ENCODE data around the gene HRK.

HRK gene

DNA sequence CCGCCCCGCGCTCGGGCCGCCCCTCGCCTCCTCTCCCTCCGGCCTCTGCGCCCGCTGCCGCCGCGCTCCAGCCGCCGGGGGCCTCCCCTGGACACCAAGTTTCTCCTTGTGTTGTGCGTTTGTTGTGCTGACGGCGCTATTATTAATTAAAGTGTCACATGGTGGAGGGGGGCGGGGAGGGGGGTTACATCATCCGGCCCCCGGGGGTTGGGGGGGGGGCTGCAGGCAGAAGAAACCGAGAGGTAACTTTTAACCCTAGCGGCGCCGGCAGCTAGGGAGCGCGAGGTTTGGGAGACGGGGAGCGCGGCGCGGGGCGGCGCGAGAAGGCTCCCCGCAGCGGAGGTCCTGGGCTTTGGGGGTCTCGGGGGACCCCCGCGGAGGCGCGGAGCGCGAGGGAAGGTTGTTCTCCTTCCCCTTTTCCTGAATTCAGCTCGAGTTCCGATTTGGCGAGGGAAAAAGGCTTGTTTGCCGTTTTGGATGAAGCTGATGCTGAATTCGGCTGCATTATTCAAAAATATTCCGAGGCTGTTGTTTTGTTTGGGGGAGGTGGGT lies at the start of gene HRK:
Gene HRK, minus strand, starts transcription at position 117 of the 552 bp plus-strand sequence. CDS start 134 bp downstream, outside the sequence.
- H3K27me3 Mint-ChIP-seq, result peaks cover 46% of the 10 kb centered on the region
- H3K27ac Mint-ChIP-seq, result no peak within 1 kb of the TSS
- peaks cover 36% of the 10 kb centered on the region for H3K4me1 Mint-ChIP-seq
- peak within 1 kb of the TSS; percentile 86 for H3K4me3 Mint-ChIP-seq
- no peaks in the 10 kb centered on the region for H3K9me3 Mint-ChIP-seq
- no peaks in the 10 kb centered on the region for H3K36me3 Mint-ChIP-seq

DNA sequence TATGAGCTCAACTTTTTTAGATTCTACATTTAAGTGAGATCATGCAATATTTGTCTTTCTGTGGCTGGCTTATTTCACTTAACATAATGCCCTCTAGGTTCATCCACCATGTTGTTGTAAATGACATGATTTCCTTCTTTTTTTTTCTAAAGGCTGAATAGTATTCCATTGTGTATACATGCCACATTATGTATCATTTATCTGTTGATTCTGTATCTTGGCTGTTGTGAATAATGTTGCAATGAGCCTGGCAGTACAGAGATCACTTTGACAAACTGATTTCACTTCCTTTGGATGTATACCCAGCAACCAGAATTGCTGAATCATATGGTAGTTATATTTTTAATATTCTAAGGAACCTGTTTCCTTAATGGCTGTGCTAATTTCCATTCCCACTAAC lies 48.6 kb upstream of the HRK start:
- Mint-ChIP-seq H3K4me1 (peaks cover 57% of the 10 kb centered on the region), H3K4me3 (no peak overlapping the region), H3K36me3 (peaks cover 32% of the 10 kb centered on the region), H3K27ac (no peak overlapping the region), H3K9me3 (no peaks in the 10 kb centered on the region), H3K27me3 (no peaks in the 10 kb centered on the region)

DNA sequence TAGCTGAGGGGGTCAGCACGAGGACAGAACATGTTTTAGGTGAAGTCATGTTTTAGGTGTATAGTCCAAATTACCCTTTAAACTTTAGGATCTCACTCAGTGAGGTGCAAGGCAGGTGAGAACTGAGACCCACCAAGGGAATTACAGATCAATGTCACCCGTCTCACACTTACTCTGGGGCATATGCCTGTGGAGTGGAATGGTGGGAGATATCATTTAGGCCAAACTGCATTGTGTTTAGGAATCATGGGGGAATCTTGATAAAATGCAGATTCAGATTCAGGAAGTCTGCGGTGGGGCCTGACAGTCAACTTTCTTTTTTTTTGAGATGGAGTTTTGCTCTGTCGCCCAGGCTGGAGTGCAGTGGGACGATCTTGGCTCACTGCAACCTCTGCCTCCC lies 47.3 kb upstream of the HRK start:
- H3K4me3 Mint-ChIP-seq, result no peak overlapping the region
- H3K4me1 Mint-ChIP-seq, result peaks cover 62% of the 10 kb centered on the region
- H3K27ac Mint-ChIP-seq, result no peak overlapping the region
- H3K9me3 Mint-ChIP-seq, result no peaks in the 10 kb centered on the region
- peaks cover 27% of the 10 kb centered on the region for H3K36me3 Mint-ChIP-seq
- H3K27me3 Mint-ChIP-seq, result no peaks in the 10 kb centered on the region

DNA sequence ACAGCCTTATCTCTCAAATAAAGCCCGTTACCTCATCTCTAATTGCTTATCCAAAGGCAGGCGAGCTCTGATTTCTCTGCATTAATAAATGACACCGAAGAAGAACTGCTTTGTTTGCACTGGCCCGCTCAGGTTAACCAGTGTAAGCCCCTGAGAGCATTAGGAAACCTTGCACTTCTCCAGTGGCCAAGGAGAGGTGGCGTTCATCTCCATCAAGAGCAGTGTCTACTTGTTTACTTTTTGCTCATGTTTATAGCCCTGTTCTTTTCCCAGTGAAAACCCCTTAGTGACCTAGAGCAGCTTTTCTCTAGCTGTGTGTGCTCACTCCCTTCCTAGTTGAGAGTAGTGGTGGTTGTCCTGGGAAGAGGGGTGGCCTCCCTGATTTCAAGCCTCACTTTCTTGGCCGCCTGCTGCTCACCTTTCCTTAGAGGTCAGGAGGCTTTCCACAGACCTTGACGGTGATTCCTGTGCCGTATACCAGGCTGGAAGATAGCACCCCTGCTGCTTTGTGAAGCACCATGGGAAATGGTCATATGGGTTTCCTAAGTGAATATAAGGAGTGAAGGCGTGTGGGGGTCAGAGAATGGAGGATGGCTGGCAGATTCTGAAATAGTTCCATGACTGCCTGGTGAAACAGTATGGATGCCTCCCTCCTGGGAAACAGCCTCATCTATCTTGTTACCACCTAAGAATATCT lies 46.2 kb upstream of the HRK start:
- peaks cover 25% of the 10 kb centered on the region for H3K36me3 Mint-ChIP-seq
- H3K4me1 Mint-ChIP-seq, result peaks cover 64% of the 10 kb centered on the region

DNA sequence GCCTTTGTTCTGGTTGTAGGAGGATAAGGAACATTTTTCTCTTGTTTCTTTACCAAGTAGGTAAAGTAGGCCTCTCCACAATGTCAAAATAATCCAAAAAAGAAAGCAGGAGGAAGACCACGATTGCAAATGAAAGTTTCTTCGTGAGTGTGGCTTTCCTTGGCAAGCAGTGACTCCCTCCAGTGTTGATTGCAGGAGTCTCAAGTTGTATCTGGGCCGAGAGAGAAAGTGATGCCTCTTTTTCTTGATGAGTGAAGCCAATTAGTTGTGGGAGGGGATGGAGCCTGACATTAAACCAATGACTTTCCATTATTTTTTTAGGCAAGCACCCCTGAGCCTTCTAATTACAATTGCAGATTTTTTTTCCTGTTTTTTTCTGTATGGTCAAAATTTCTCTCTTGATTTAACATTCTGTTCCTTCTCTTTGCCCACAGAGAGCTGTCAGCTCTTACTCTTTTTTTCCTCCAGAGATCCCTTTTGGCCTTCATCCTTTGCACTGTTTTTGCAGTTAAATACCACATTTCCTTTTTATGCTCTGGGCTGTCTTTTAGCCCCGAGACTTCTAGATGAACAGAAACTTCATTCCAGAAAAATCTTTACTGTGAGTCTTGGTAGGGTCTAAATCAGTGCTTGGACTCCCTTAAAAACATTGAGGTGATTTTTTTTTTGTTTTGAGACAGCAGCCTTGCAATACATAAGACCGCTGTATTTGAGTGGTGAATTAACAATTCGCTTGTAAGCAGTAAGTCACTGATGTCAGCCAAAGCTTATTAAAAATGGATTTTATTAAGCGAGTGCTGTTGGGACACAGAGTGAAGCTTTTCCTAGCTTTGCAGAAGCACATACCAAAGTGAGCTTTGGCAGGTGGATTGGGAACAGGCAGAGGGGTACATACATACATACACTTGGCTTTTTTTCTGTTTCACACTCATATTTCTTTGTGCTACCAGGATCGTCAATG lies 45.3 kb upstream of the HRK start:
- no peak overlapping the region for H3K27ac Mint-ChIP-seq
- H3K4me3 Mint-ChIP-seq, result peak overlapping the region; percentile 57
- H3K36me3 Mint-ChIP-seq, result peaks cover 22% of the 10 kb centered on the region

More for the DNA sequence above, 46.2 kb upstream of the HRK start:
- H3K4me3 Mint-ChIP-seq, result no peak overlapping the region
- no peaks in the 10 kb centered on the region for H3K9me3 Mint-ChIP-seq
- H3K27ac Mint-ChIP-seq, result no peak overlapping the region
- no peaks in the 10 kb centered on the region for H3K27me3 Mint-ChIP-seq

DNA sequence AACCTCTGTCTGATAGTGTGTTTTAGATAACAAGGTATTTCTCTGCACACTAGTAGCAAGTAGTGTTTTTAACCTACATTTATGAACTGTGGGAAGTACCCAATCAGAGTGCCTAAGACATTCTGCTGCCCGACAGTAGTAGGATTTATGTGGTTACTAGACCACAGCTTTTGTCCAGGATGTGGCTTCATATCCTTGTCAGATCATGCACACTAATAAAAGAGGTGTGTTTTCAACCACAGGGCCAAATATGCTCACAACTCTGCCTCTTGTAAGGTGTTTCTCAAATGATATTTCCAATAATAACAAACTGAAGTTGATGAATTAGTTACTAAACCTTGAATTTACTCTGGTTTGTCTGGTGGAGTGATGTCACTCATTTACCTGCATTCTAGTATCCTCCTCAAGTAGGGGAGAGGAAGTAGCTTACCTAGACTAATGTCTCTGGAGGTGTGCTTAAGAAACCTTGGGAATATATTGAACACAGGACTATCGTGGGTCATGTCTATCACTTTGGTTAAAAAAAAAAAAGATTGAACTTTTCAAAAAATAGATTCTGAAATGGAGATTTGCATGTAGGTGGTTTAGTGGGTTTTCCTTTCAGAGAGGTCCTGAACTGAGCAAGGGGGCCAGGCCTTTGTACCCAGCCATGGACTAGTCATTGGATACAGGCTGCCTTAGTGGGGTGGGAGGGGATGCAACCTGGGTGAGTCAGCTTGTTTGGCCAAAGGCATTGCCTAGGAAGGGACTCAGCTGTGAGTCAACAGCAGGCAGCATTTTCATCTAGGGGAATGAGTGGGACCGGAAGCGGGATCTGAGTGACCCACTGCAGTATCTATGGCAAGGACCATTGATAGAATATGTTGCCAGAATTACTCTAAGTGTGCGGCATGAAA lies 43.6 kb upstream of the HRK start:
- Mint-ChIP-seq H3K27me3 (no peaks in the 10 kb centered on the region), H3K4me1 (peaks cover 70% of the 10 kb centered on the region), H3K27ac (peak overlapping the region; percentile 81), H3K36me3 (peaks cover 19% of the 10 kb centered on the region), H3K4me3 (peak overlapping the region; percentile 72), H3K9me3 (no peaks in the 10 kb centered on the region)

More for the DNA sequence above, 45.3 kb upstream of the HRK start:
- H3K9me3 Mint-ChIP-seq, result no peaks in the 10 kb centered on the region
- no peaks in the 10 kb centered on the region for H3K27me3 Mint-ChIP-seq
- peaks cover 65% of the 10 kb centered on the region for H3K4me1 Mint-ChIP-seq

DNA sequence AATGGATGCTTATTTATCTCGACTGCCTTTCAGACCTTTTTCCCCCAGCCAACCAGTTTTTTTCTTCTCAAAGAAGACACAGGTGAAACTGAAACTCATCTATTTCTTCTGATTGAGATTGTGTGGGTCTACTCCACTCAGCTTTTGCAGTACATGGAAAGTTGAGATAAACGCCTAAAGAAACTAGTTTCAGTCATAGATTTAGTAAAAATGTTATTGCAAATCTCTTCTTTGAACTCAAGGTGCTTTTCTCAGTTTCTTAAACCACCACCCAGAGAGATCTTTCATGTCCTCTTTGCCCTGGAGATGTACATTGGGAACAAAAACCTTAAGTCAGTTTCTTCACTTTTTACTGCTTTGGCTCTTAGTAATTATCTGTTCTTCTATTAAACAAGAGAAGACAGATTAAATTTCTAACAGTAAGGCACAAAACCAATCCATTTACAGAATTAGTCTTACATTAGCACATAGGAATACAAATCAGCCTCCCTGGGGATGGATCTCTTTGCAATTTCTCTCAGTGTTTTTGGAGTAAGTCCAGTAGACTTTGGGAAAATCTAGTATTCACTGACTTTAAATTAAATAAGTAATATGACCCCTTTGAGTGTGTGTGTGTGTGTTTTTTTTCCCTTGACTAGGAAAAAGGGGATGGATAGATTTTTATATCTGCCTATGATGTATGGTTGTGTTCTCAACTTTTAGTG lies 41.1 kb upstream of the HRK start:
- peak overlapping the region; percentile 89 for H3K27ac Mint-ChIP-seq
- peak overlapping the region; percentile 63 for H3K4me3 Mint-ChIP-seq
- no peaks in the 10 kb centered on the region for H3K27me3 Mint-ChIP-seq
- H3K9me3 Mint-ChIP-seq, result no peaks in the 10 kb centered on the region
- H3K36me3 Mint-ChIP-seq, result peaks cover 8% of the 10 kb centered on the region
- H3K4me1 Mint-ChIP-seq, result peaks cover 91% of the 10 kb centered on the region

DNA sequence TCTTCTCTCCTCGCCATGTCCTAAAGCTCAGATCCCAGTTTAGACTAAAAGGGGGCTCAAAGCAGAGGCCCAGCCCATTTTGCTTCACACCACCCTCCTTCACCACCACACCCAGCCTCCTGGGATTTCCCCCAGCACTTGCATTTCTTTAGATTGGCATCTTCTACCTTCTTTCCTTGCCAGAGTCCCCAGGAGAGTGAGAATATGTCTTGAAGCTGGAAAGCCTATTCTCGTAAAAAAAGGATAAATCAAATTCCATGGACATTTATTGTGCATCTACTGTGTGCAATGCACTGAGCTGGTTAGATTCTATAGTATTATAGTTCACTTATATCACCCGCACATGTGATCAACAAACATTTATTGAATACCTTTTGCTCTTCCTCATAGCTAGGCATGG lies 39.7 kb upstream of the HRK start:
- peak overlapping the region; percentile 36 for H3K4me3 Mint-ChIP-seq
- no peaks in the 10 kb centered on the region for H3K9me3 Mint-ChIP-seq
- peaks cover 91% of the 10 kb centered on the region for H3K4me1 Mint-ChIP-seq
- H3K36me3 Mint-ChIP-seq, result peaks cover 6% of the 10 kb centered on the region
- no peaks in the 10 kb centered on the region for H3K27me3 Mint-ChIP-seq
- no peak overlapping the region for H3K27ac Mint-ChIP-seq

DNA sequence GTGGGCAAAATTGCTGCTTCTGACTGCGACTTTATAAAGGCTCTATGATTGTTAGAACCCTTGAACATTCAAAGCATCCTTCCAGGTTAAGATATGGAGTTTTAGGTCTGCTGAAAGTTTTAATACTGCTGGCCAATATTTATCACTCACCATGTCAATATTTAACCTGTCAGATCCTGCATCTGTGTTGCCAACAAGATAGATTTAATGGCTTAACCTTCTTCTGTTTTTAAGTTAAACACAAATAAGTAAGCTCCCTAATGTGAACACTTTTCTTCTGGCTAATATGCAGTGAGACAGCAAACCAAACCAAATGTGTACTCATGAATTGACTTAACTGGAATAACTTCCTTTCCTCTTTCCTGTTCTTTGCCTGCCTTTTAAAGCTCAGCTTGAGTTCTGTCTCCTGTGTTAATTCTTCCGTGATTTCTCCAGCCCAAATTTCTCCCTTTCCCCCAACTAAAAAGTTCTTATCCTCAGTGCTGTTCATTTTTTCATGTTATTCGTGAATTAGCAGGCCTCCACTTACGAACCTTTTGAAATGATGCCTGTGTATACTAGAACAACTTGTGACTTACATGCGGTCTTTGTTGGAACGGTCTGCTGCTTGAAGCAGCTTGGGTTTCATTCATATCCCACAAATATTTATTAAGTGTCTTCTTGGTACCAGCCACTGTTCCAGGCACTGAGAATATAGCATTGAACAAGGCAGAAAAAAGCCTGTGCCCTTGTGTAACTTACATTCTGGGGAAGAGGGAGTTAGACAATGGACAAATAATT lies 38.7 kb upstream of the HRK start:
- Mint-ChIP-seq H3K27ac (peak overlapping the region; percentile 11), H3K4me1 (peaks cover 88% of the 10 kb centered on the region), H3K36me3 (peaks cover 6% of the 10 kb centered on the region), H3K27me3 (no peaks in the 10 kb centered on the region), H3K4me3 (no peak overlapping the region), H3K9me3 (no peaks in the 10 kb centered on the region)

DNA sequence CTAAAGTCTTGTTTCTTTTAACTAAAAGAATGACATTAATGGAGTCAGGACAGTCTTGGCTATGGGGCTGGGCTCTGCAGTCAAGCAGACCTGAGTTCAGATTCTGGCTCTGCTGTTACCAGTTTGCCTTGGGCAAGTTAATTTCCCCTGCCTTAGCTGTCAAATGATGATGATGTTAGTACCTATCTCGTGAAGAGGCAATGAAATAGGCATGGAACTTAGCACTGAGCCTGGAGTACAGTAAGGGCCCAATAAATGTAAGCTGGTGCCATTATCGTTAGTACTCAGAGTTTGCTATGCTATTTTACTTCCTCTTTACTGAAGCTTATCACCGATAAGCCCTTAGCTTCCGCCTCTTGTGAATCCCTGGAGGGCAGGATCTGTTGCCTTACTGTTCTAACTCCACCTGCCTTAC lies 38.0 kb upstream of the HRK start:
- Mint-ChIP-seq H3K36me3 (peaks cover 6% of the 10 kb centered on the region), H3K4me3 (no peak overlapping the region), H3K9me3 (no peaks in the 10 kb centered on the region), H3K4me1 (peaks cover 84% of the 10 kb centered on the region), H3K27me3 (no peaks in the 10 kb centered on the region), H3K27ac (peak overlapping the region; percentile 11)

DNA sequence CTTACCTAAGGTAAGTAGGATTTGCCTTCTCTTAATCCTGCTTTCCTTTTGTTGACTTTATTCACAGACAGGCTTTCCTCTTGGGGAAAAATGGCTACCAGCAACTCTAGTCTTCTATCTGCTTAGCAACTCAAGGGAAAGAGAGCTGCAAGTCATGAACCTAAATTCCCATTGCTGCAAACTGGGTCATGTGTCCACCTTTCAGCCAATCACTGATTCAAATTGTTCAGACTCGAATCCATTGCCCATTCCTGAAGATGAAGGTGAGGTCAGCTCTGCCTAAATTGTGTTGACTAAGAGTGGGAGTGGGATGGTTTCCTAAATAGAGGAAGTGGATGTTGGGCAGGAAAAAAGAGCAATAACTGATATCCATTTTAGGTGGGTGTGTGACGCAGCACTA lies 37.2 kb upstream of the HRK start:
- H3K27ac Mint-ChIP-seq, result no peak overlapping the region
- H3K4me3 Mint-ChIP-seq, result no peak overlapping the region
- H3K9me3 Mint-ChIP-seq, result no peaks in the 10 kb centered on the region
- peaks cover 83% of the 10 kb centered on the region for H3K4me1 Mint-ChIP-seq
- peaks cover 6% of the 10 kb centered on the region for H3K36me3 Mint-ChIP-seq
- no peaks in the 10 kb centered on the region for H3K27me3 Mint-ChIP-seq

DNA sequence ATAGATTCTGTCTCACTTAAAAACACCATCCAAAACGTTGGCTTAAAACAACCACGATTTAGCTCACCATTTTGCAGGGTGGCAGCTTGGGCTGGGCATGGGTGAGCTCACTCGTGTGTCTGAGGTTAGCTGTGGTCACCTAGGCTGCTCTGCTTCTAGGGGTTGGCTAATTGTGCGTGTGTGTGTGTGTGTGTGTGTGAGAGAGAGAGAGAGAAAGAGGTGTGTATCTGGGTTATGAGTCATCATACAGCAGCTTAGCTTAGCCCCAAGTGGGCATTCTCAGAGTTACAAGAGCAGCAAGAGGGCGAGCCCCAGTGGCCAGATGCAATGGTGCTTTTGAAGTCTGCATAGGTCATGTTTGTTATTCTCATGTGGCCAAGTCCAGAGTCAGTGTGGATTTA lies 35.5 kb upstream of the HRK start:
- Mint-ChIP-seq H3K27ac (peak overlapping the region; percentile 48), H3K9me3 (no peaks in the 10 kb centered on the region), H3K27me3 (no peaks in the 10 kb centered on the region), H3K36me3 (peaks cover 6% of the 10 kb centered on the region), H3K4me1 (peaks cover 86% of the 10 kb centered on the region), H3K4me3 (no peak overlapping the region)

DNA sequence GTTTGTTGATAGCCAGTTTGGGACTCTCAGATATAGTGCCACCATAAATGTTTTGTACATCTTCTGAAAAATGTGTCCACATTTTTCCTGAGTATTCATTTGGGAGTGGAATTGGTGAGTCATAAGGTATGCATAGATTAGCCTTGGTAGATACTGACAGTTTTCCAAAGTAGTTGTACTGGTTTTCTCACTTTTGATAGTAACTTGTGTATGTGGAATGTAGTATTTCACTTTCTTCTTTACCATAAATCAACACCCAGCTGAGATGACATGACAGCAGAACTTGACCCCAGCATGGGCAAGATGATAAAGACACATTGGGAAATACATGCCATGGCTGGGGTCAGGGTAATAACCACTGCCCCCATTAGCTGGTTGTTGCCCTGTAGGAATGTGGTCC lies 34.9 kb upstream of the HRK start:
- Mint-ChIP-seq H3K4me3 (no peak overlapping the region), H3K9me3 (no peaks in the 10 kb centered on the region), H3K4me1 (peaks cover 84% of the 10 kb centered on the region), H3K27ac (no peak overlapping the region), H3K27me3 (no peaks in the 10 kb centered on the region), H3K36me3 (peaks cover 6% of the 10 kb centered on the region)

DNA sequence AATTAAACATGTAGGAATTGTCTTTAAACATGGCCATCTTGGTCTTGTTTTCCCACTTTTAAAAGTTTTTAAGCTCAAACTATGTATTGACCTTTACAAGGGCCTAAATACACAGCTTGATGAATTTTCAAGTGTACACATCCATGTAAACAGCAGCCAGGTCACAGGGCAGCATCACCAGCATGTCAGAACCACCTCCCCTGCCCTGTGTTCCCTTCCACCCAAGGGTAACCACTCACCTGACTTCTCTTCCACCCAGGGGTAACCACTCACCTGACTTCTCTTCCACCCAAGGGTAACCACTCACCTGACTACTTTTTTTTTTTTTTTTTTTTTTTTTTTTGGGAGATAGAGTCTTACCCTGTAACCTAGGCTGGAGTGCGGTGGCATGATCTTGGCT lies 34.1 kb upstream of the HRK start:
- peaks cover 3% of the 10 kb centered on the region for H3K36me3 Mint-ChIP-seq
- H3K4me3 Mint-ChIP-seq, result no peak overlapping the region
- H3K27me3 Mint-ChIP-seq, result no peaks in the 10 kb centered on the region
- H3K27ac Mint-ChIP-seq, result no peak overlapping the region
- H3K9me3 Mint-ChIP-seq, result no peaks in the 10 kb centered on the region
- H3K4me1 Mint-ChIP-seq, result peaks cover 79% of the 10 kb centered on the region
